HG03280 (cell line): ENCODE results near the gene ANKHD1.

Source experiments
- ATAC-seq: cut with Tn5 transposase; IDR thresholded peaks from one replicate; pipeline ENCODE4 v1.9.1; 2021; ENCODE audit warnings: mild to moderate bottlenecking, moderate library complexity; ENCODE audit not compliant: unreplicated experiment

The ANKHD1 gene

GRCh38 chr5:140509898-140510297 is 108.3 kb downstream of the ANKHD1 start:
- no peak for ATAC-seq

GRCh38 chr5:140513124-140513523 is 111.5 kb downstream of the ANKHD1 start:
- ATAC-seq: no peak

- ATAC-seq: no peak
These were observed 122.4 kb downstream of the ANKHD1 start for GRCh38 chr5:140524003-140524402.

- no peak for ATAC-seq
These were observed 138.6 kb downstream of the ANKHD1 start for GRCh38 chr5:140540227-140540626.

GRCh38 chr5:140542972-140543371 is 141.3 kb downstream of the ANKHD1 start:
- ATAC-seq: no peak

- no peak for ATAC-seq
These were observed 143.4 kb downstream of the ANKHD1 start for GRCh38 chr5:140544986-140545385.

GRCh38 chr5:140545606-140546005 is 144.0 kb downstream of the ANKHD1 start:
- ATAC-seq: no peak

GRCh38 chr5:140546851-140547507 is 145.3 kb downstream of the ANKHD1 start:
- no peak for ATAC-seq

- ATAC-seq: peak; percentile 96
These were observed 146.1 kb downstream of the ANKHD1 start, which contains the start of gene EIF4EBP3 for GRCh38 chr5:140547508-140548299. EIF4EBP3 (plus strand) TSS chr5:140547662; CDS start chr5:140547738, 76 bp downstream.

- ATAC-seq: no peak
These were observed 146.7 kb downstream of the ANKHD1 start for GRCh38 chr5:140548300-140548688.

GRCh38 chr5:140548791-140549190 is 147.2 kb downstream of the ANKHD1 start:
- ATAC-seq: no peak

GRCh38 chr5:140549237-140550144 is 147.9 kb downstream of the ANKHD1 start:
- no peak for ATAC-seq

- ATAC-seq: no peak
These were observed 148.8 kb downstream of the ANKHD1 start for GRCh38 chr5:140550147-140551079.

- ATAC-seq: no peak
These were observed 150.2 kb downstream of the ANKHD1 start for GRCh38 chr5:140551872-140552271.

- no peak for ATAC-seq
These were observed 152.0 kb downstream of the ANKHD1 start for GRCh38 chr5:140553657-140554056.

GRCh38 chr5:140554454-140554853 is 152.8 kb downstream of the ANKHD1 start:
- ATAC-seq: no peak

GRCh38 chr5:140555747-140556312 is 154.2 kb downstream of the ANKHD1 start:
- no peak for ATAC-seq

GRCh38 chr5:140556438-140556837 is 154.8 kb downstream of the ANKHD1 start:
- no peak for ATAC-seq

GRCh38 chr5:140557136-140557805 is 155.6 kb downstream of the ANKHD1 start, which contains the start of gene SRA1:
SRA1 (minus strand) TSS chr5:140557473; CDS start chr5:140557452, 21 bp downstream.
- ATAC-seq: peak; percentile 95
